ENCODE results near the gene RHBDF2. TPM values are rescaled to one million over a fixed set of nuclear protein-coding genes. Genes with fewer than 3 reads are reported as not detected.
A peak's percentile ranks its signal among the peaks of the same experiment; 100 is the strongest.

RHBDF2 gene
- total and polyA plus RNA-seq, 12 donors, result 6.5 to 33.1 (median 9.8) TPM

DNA sequence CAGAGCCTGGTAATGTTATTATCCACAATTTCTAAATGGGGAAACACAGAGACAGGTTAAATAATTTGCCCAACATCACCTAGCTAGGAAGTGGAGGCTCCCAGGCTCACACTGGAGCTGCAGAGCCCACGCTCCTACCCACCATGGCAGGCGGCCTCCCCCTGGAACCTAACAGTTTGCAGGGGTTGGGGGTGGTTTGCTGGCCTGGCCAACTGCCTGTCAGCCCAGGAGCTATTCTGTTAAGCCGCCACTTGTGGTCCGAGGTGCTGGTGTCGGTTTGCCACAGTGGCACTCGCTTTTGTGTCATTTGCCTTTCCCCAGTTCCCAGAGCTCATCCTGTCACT, 42.2 kb upstream of the RHBDF2 start:
- Histone ChIP-seq H3K9me3 (no peaks in the 10 kb centered on the region), H3K4me3 (peak overlapping the region in 1 of 10 donors; percentile 24), H3K4me1 (peaks cover 42 to 90% (median 62%) of the 10 kb centered on the region in 9 donors), H3K27me3 (peaks cover 0 to 43% (median 0%) of the 10 kb centered on the region in 7 donors), H3K36me3 (no peaks in the 10 kb centered on the region), H3K27ac (peak overlapping the region; percentile 70 to 92 (median 85))
- 40 to 51% methylated on average over 6 of the region's 6 CpGs for WGBS, 2 donors
- TF ChIP-seq, protein P1, sequence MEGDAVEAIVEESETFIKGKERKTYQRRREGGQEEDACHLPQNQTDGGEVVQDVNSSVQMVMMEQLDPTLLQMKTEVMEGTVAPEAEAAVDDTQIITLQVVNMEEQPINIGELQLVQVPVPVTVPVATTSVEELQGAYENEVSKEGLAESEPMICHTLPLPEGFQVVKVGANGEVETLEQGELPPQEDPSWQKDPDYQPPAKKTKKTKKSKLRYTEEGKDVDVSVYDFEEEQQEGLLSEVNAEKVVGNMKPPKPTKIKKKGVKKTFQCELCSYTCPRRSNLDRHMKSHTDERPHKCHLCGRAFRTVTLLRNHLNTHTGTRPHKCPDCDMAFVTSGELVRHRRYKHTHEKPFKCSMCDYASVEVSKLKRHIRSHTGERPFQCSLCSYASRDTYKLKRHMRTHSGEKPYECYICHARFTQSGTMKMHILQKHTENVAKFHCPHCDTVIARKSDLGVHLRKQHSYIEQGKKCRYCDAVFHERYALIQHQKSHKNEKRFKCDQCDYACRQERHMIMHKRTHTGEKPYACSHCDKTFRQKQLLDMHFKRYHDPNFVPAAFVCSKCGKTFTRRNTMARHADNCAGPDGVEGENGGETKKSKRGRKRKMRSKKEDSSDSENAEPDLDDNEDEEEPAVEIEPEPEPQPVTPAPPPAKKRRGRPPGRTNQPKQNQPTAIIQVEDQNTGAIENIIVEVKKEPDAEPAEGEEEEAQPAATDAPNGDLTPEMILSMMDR (IDR thresholded peaks at IDR 0.05), result no peak
- intact Hi-C loops (cut with DNase I), result loop anchor here in 1 of 10 donors (10.0 kb wide), 1 partner anchor 181 kb away; the partner anchor contains the start of genes JMJD6 and METTL23
- ATAC-seq (no peak), DNase-seq (no peak)

DNA sequence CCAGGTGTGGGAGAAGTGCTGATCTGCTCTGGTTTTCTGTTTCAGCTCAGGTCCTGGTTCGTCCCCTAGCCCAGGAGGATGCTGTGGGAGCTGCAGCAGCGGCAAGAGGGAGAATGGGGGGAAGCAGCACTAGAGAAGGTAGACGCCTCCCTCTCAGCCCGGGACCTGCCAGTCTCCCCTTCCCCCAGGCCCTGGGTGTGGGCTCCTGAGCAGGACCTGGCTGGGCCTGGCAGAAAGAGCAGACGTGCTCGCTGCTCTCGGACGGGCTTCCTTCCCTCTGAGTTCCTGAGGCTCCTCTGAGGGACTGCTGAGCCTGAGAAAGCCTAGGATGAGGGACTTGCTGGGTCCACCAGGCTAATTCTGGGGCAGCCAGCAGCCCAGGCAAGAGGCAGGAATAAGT, 41.8 kb upstream of the RHBDF2 start:
- Histone ChIP-seq H3K27me3 (peaks cover 0 to 48% (median 0%) of the 10 kb centered on the region in 7 donors), H3K27ac (peak overlapping the region; percentile 31 to 92 (median 85)), H3K36me3 (no peaks in the 10 kb centered on the region), H3K9me3 (no peaks in the 10 kb centered on the region), H3K4me3 (no peak overlapping the region), H3K4me1 (peaks cover 46 to 90% (median 66%) of the 10 kb centered on the region in 9 donors)
- intact Hi-C loops (cut with DNase I), result loop anchor here in 1 of 10 donors (10.0 kb wide), 1 partner anchor 182 kb away; the partner anchor contains the start of genes JMJD6 and METTL23
- DNase-seq, result no peak
- ATAC-seq, result no peak
- TF ChIP-seq, protein P1 (IDR thresholded peaks at IDR 0.05), result no peak
- 72 to 79% methylated on average over 8 of the region's 8 CpGs for WGBS, 2 donors

DNA sequence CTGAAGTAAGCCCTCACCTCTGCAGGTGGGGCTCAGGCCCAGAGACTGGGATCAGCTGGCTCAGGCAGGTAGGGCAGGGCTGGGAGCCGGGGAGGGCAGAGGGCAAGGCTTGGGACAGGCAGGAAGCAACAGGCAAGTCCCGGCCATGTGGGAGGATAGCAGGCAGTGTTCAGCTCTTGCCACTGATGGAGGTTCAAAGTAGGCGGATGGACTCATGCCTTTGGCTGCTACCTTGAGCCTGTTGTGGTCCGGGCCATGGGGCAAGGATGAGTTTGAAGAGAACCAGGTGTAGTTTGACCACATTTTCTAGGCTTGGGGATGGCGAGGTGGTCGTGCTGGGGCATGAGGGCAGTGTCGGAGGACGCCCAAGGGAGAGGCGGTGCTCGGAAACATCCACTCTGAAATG, 41.3 kb upstream of the RHBDF2 start:
- H3K27ac ChIP-seq, result peak overlapping the region in 4 of 10 donors; percentile 82 to 92 (median 86)
- H3K4me1 ChIP-seq, result peaks cover 50 to 87% (median 68%) of the 10 kb centered on the region in 9 donors
- H3K27me3 ChIP-seq, result peaks cover 0 to 52% (median 0%) of the 10 kb centered on the region in 7 donors
- no peaks in the 10 kb centered on the region for H3K9me3 ChIP-seq
- WGBS, 2 donors, result 88% methylated on average over 10 of the region's 10 CpGs
- no peak overlapping the region for H3K4me3 ChIP-seq
- intact Hi-C loops (cut with DNase I), result loop anchor here in 1 of 10 donors (10.0 kb wide), 1 partner anchor 182 kb away; the partner anchor contains the start of genes JMJD6 and METTL23
- ATAC-seq, result no peak
- TF ChIP-seq, protein P1 (IDR thresholded peaks at IDR 0.05), result no peak
- no peaks in the 10 kb centered on the region for H3K36me3 ChIP-seq
- no peak for DNase-seq

DNA sequence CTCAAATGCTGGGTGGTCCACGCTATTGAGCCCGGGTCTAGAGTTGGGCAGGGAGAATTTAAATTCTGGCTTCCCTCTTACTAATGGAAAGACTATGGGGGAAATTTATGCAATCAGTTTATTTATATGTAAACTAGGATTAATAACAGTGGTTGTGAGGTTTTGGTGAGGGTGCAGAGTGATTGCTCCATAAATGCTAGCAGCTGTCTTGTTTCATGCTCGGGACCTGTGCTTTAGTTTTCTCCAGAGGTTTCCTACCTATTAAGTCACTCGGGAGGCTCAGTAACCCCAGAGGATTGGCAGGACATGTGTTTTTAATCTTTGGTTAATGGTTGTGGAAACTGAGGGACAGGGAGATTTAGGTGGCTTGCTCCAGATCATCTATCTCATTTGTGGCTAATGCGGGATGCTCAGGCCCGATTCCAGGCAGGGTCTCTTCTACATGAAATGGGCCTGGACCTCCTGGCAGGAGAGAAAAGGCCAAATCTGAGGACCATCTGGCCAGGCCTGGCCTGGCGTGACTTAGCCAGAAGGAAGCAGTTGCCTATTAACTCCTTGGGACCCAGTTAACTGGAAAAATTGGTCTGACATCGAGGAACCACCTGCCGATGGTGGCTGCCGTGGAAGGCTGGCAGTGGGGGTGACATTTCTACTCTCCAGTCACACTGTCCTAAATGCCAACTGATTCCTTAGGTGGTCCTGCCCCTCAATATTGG, 40.7 kb upstream of the RHBDF2 start:
- Histone ChIP-seq H3K36me3 (no peaks in the 10 kb centered on the region), H3K27me3 (peaks cover 0 to 57% (median 0%) of the 10 kb centered on the region in 7 donors), H3K27ac (peak overlapping the region in 1 of 10 donors; percentile 82), H3K4me1 (peaks cover 46 to 86% (median 65%) of the 10 kb centered on the region in 9 donors), H3K4me3 (no peak overlapping the region), H3K9me3 (no peaks in the 10 kb centered on the region)
- DNase-seq (no peak), ATAC-seq (no peak)
- intact Hi-C loops (cut with DNase I), result loop anchor here in 1 of 10 donors (10.0 kb wide), 1 partner anchor 183 kb away; the partner anchor contains the start of genes JMJD6 and METTL23
- TF ChIP-seq, protein P1 (IDR thresholded peaks at IDR 0.05), result no peak
- 86 to 92% methylated on average over 10 of the region's 10 CpGs for WGBS, 2 donors
